Mesendoderm (in vitro differentiated cells): ENCODE data around the gene SLC44A4.
"Not testable (repeated sequence)": the region's sequence is repeated elsewhere in the genome, so short reads cannot be mapped to it uniquely, and the experiment has no call there.

Source experiments
- DNase-seq: peaks from one replicate; pipeline ENCODE4 v3.0.0; 2013
- H2AK5ac ChIP-seq: 2 replicates; pipeline ENCODE4 v1.6.1; 2013; ENCODE audit warnings: low read length, inconsistent platforms
- H2BK120ac ChIP-seq: 2 replicates; pipeline ENCODE4 v1.6.1; 2013; ENCODE audit warnings: low read depth, mild to moderate bottlenecking, low read length, moderate library complexity, mixed read lengths
- H2BK15ac ChIP-seq: replicated peaks from 2 replicates; pipeline ENCODE4 v1.6.1; 2013; ENCODE audit warnings: low read depth, mild to moderate bottlenecking, moderate library complexity
- H2BK5ac ChIP-seq: 2 replicates; pipeline ENCODE4 v1.6.1; 2013; ENCODE audit warnings: low read length, inconsistent platforms
- H3K18ac ChIP-seq: 2 replicates; pipeline ENCODE4 v1.6.1; 2013; ENCODE audit warnings: mild to moderate bottlenecking, low read length, mixed read lengths
- H3K23ac ChIP-seq: one replicate; pipeline ENCODE4 v1.6.1; 2013; ENCODE audit warnings: low read length
- H3K27ac ChIP-seq: 2 replicates; pipeline ENCODE4 v1.5.1; 2013; ENCODE audit warnings: low read depth, mild to moderate bottlenecking, inconsistent platforms, low read length, moderate library complexity
- H3K27me3 ChIP-seq: 2 replicates; pipeline ENCODE4 v1.6.1; 2013; ENCODE audit warnings: low read length, control low read depth, mild to moderate bottlenecking, inconsistent platforms; ENCODE audit not compliant: insufficient read depth, poor library complexity
- H3K36me3 ChIP-seq: 2 replicates; pipeline ENCODE4 v1.6.1; 2013; ENCODE audit warnings: low read length, inconsistent platforms; ENCODE audit not compliant: control insufficient read depth, insufficient read depth
- H3K4ac ChIP-seq: one replicate; pipeline ENCODE4 v1.6.1; 2013; ENCODE audit warnings: low read depth, mild to moderate bottlenecking, low read length, moderate library complexity
- H3K4me1 ChIP-seq: 2 replicates; pipeline ENCODE4 v1.6.1; 2013; ENCODE audit warnings: low read depth, low read length, inconsistent platforms; ENCODE audit not compliant: control insufficient read depth
- H3K4me2 ChIP-seq: 2 replicates; pipeline ENCODE4 v1.6.1; 2013; ENCODE audit warnings: low read length
- H3K4me3 ChIP-seq: 2 replicates; pipeline ENCODE4 v1.5.1; 2013; ENCODE audit warnings: mild to moderate bottlenecking, low read length
- H3K56ac ChIP-seq: one replicate; pipeline ENCODE4 v1.6.1; 2013; ENCODE audit warnings: low read length
- H3K79me1 ChIP-seq: 2 replicates; pipeline ENCODE4 v1.6.1; 2013; ENCODE audit warnings: low read length, inconsistent platforms
- H3K79me2 ChIP-seq: 2 replicates; pipeline ENCODE4 v1.6.1; 2013; ENCODE audit warnings: mild to moderate bottlenecking, low read length; ENCODE audit not compliant: control insufficient read depth, insufficient read depth
- H3K9ac ChIP-seq: 2 replicates; pipeline ENCODE4 v1.6.1; 2013; ENCODE audit warnings: low read length, inconsistent platforms
- H4K5ac ChIP-seq: one replicate; pipeline ENCODE4 v1.6.1; 2013; ENCODE audit warnings: low read length
- H4K8ac ChIP-seq: one replicate; pipeline ENCODE4 v1.6.1; 2013; ENCODE audit warnings: low read depth, mild to moderate bottlenecking, control low read depth, low read length, moderate library complexity
- WGBS: extraction: QIAGEN DNeasy Blood & Tissue Kit; methylation state at CpG from one replicate; pipeline ENCODE4 v1.1.7; 2013; ENCODE audit warnings: low lambda C conversion rate, missing lambda C conversion rate; ENCODE audit not compliant: insufficient coverage; ENCODE audit errors: extremely low coverage; 5-methylcytosine and 5-hydroxymethylcytosine counted together

Gene SLC44A4

GRCh38 chr6:31826793-31827285, 52.0 kb downstream of the SLC44A4 start:
- H3K79me2 ChIP-seq: peaks cover 12% of the 10 kb centered on the region
- H3K27me3 ChIP-seq: no peaks in the 10 kb centered on the region
- peak overlapping the region; percentile 47 for H4K5ac ChIP-seq
- no CpG with 5 or more reads among the region's 13 CpGs for WGBS
- H3K18ac ChIP-seq: peak overlapping the region; percentile 42
- no peak for DNase-seq
- peak overlapping the region; percentile 77 for H2BK5ac ChIP-seq
- H3K4me1 ChIP-seq: peaks cover 7% of the 10 kb centered on the region
- H2AK5ac ChIP-seq: peak overlapping the region; percentile 90
- no peak overlapping the region for H3K23ac ChIP-seq
- H3K79me1 ChIP-seq: peaks cover 2% of the 10 kb centered on the region
- no peak overlapping the region for H3K4ac ChIP-seq
- H2BK120ac ChIP-seq: no peak overlapping the region
- peak overlapping the region; percentile 84 for H3K27ac ChIP-seq
- no peak overlapping the region for H2BK15ac ChIP-seq
- no peak overlapping the region for H3K4me3 ChIP-seq
- peak overlapping the region; percentile 85 for H3K9ac ChIP-seq
- peak overlapping the region; percentile 64 for H3K4me2 ChIP-seq
- H3K36me3 ChIP-seq: no peaks in the 10 kb centered on the region
- H4K8ac ChIP-seq: no peak overlapping the region
- peak overlapping the region; percentile 76 for H3K56ac ChIP-seq

- no CpG with 5 or more reads among the region's 4 CpGs for WGBS
- H3K4me1 ChIP-seq: peaks cover 7% of the 10 kb centered on the region
- no peak overlapping the region for H2AK5ac ChIP-seq
- H2BK15ac ChIP-seq: no peak overlapping the region
- no peak overlapping the region for H3K4ac ChIP-seq
- H3K27ac ChIP-seq: no peak overlapping the region
- no peak overlapping the region for H4K5ac ChIP-seq
- no peaks in the 10 kb centered on the region for H3K79me1 ChIP-seq
- H3K18ac ChIP-seq: no peak overlapping the region
- no peak overlapping the region for H2BK5ac ChIP-seq
- no peaks in the 10 kb centered on the region for H3K27me3 ChIP-seq
- no peak overlapping the region for H3K23ac ChIP-seq
- H4K8ac ChIP-seq: no peak overlapping the region
- H2BK120ac ChIP-seq: no peak overlapping the region
- H3K36me3 ChIP-seq: no peaks in the 10 kb centered on the region
- H3K79me2 ChIP-seq: peaks cover 7% of the 10 kb centered on the region
- no peak overlapping the region for H3K56ac ChIP-seq
- DNase-seq: no peak
- H3K4me2 ChIP-seq: no peak overlapping the region
- H3K4me3 ChIP-seq: no peak overlapping the region
- H3K9ac ChIP-seq: no peak overlapping the region
Observed at GRCh38 chr6:31825553-31825952, 53.2 kb downstream of the SLC44A4 start.

GRCh38 chr6:31823592-31824196, 55.1 kb downstream of the SLC44A4 start:
- not testable (repeated sequence) for H3K56ac ChIP-seq, H3K4me3 ChIP-seq, H3K79me2 ChIP-seq, H3K4me1 ChIP-seq, H3K27ac ChIP-seq, H2BK15ac ChIP-seq, H4K8ac ChIP-seq, H4K5ac ChIP-seq, H3K4ac ChIP-seq, H3K27me3 ChIP-seq, H3K18ac ChIP-seq, H3K4me2 ChIP-seq, H3K23ac ChIP-seq, H3K79me1 ChIP-seq, H3K36me3 ChIP-seq, H2BK5ac ChIP-seq, H2BK120ac ChIP-seq, H3K9ac ChIP-seq, H2AK5ac ChIP-seq, DNase-seq
- WGBS: no CpG with 5 or more reads among the region's 9 CpGs

- Histone ChIP-seq H3K23ac (no peak overlapping the region), H3K56ac (peak overlapping the region; percentile 74), H2BK120ac (peak overlapping the region; percentile 40), H3K9ac (peak overlapping the region; percentile 63), H3K36me3 (no peaks in the 10 kb centered on the region), H2BK15ac (no peak overlapping the region), H3K79me2 (peaks cover 3% of the 10 kb centered on the region), H4K8ac (no peak overlapping the region), H3K27ac (peak overlapping the region; percentile 81), H3K4ac (peak overlapping the region; percentile 96), H3K4me1 (peaks cover 7% of the 10 kb centered on the region), H2BK5ac (peak overlapping the region; percentile 1), H3K4me2 (peak overlapping the region; percentile 4), H3K79me1 (peaks cover 4% of the 10 kb centered on the region), H4K5ac (no peak overlapping the region), H3K18ac (peak overlapping the region; percentile 28), H2AK5ac (no peak overlapping the region), H3K4me3 (peak overlapping the region; percentile 4), H3K27me3 (no peaks in the 10 kb centered on the region)
- peak; percentile 92 for DNase-seq
- WGBS: no CpG with 5 or more reads among the region's 25 CpGs
Observed at GRCh38 chr6:31822036-31822821, 56.6 kb downstream of the SLC44A4 start.

GRCh38 chr6:31821301-31822035, 57.3 kb downstream of the SLC44A4 start:
- Histone ChIP-seq H3K4me3 (peak overlapping the region; percentile 56), H3K36me3 (no peaks in the 10 kb centered on the region), H3K79me2 (peaks cover 3% of the 10 kb centered on the region), H4K5ac (no peak overlapping the region), H2BK120ac (no peak overlapping the region), H3K18ac (peak overlapping the region; percentile 29), H3K27ac (peak overlapping the region; percentile 81), H2BK15ac (no peak overlapping the region), H3K4me2 (peak overlapping the region; percentile 56), H3K4ac (no peak overlapping the region), H2BK5ac (peak overlapping the region; percentile 2), H3K27me3 (no peaks in the 10 kb centered on the region), H3K56ac (peak overlapping the region; percentile 82), H3K23ac (no peak overlapping the region), H3K9ac (peak overlapping the region; percentile 76), H2AK5ac (no peak overlapping the region), H3K4me1 (peaks cover 5% of the 10 kb centered on the region), H4K8ac (no peak overlapping the region), H3K79me1 (peaks cover 4% of the 10 kb centered on the region)
- WGBS: no CpG with 5 or more reads among the region's 39 CpGs
- peak; percentile 79 for DNase-seq
